GM21528 (cell line): ENCODE measurements around the gene BICRAL.
"Not testable (repeated sequence)": the region's sequence is repeated elsewhere in the genome, so short reads cannot be mapped to it uniquely, and the experiment has no call there.

ENCODE experiments used
- ATAC-seq: cut with Tn5 transposase; IDR thresholded peaks from one replicate; pipeline ENCODE4 v1.9.1; 2021; ENCODE audit warnings: mild to moderate bottlenecking, moderate library complexity; ENCODE audit not compliant: unreplicated experiment, low FRiP score

Gene BICRAL, protein sequence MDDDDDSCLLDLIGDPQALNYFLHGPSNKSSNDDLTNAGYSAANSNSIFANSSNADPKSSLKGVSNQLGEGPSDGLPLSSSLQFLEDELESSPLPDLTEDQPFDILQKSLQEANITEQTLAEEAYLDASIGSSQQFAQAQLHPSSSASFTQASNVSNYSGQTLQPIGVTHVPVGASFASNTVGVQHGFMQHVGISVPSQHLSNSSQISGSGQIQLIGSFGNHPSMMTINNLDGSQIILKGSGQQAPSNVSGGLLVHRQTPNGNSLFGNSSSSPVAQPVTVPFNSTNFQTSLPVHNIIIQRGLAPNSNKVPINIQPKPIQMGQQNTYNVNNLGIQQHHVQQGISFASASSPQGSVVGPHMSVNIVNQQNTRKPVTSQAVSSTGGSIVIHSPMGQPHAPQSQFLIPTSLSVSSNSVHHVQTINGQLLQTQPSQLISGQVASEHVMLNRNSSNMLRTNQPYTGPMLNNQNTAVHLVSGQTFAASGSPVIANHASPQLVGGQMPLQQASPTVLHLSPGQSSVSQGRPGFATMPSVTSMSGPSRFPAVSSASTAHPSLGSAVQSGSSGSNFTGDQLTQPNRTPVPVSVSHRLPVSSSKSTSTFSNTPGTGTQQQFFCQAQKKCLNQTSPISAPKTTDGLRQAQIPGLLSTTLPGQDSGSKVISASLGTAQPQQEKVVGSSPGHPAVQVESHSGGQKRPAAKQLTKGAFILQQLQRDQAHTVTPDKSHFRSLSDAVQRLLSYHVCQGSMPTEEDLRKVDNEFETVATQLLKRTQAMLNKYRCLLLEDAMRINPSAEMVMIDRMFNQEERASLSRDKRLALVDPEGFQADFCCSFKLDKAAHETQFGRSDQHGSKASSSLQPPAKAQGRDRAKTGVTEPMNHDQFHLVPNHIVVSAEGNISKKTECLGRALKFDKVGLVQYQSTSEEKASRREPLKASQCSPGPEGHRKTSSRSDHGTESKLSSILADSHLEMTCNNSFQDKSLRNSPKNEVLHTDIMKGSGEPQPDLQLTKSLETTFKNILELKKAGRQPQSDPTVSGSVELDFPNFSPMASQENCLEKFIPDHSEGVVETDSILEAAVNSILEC

DNA sequence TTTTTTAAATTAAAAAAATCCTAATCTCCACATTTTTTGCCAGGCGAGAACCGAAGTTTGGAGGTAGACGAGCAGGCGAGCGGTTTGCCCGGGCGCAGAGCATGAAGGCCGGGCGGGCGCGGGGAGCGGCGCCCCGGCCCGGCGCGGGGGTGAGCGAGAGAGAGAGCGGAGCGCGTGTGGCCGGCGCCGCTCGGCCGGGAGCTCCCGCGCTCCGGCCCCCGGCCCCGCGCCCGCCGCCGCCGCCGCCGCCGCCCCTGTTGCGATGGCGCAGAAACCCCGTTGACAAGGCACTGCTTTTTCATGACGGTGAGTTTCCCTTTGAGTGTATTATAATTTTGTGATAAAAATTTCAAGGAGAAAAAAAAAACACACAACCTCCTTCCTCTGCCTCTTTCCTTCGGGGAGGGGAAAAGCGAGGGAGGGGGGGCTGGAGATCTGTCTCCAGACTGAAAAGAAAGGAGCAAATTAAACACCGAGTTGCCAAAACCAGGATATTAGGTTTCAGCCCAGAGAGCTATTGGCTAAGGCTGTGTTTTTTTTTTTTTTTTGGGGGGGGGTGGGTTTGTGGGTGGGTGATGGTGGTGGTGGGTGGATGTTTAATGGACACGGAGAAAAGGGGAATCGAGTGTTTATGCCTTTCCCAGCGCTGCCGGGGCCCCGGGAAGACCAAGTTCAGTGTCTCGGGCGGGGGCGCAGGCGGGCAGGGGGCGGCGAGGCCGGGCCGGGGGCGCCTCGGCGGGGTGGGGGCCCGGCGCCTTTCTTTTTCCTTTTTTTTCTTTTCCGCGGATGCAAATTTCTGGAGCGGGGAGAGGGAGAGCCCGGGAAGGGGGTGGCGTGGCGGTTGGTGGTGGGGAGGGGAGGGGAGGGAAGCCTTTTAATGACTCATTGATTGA, at the start of gene BICRAL:
Gene BICRAL (plus strand): TSS at position 257 of the 893 bp plus-strand sequence. CDS start 39,971 bp downstream, outside the sequence.
- no peak for ATAC-seq

DNA sequence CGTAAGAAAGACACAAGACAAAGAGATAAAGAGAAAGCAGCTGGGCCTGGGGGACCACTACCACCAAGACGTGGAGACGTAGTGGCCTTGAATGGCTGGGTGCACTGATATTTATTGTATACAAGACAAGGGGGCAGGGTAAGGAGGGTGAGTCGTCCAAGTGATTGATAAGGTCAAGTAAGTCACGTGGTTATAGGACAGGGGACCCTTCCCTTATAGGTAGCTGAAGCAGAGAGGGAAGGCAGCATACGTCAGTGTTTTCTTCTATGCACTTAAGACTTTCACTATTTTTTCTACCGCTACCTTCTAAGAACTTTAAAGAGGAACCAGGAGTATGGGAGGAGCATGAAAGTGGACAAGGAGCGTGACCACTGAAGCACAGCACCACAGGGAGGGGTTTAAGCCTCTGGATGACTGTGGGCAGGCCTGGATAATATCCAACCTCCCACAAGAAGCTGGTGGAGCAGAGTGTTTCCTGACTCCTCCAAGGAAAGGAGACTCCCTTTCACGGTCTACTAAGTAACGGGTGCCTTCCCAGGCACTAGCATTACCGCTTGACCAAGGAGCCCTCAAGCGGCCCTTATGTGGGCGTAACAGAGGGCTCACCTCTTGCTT, 47.9 kb upstream of the BICRAL start:
- ATAC-seq, result not testable (repeated sequence)

DNA sequence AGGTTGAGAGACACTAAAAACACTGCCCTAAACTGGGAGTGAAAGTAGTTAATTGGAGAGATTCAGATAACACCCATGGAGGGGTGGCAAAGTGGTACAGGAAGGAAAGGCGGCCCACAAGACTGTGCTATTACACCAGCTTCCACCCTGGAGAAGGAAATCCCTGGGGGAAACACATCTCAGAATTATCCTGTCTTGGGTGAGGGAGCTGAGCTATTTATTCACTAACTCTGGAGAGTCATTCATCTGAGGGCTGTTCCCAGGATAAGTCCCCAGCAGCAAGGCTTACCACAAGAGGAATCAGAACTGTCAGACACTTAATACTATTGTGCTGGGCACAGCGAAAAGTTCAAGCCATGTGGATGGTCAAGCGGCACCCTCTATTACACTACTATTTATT, 45.9 kb upstream of the BICRAL start:
- no peak for ATAC-seq

DNA sequence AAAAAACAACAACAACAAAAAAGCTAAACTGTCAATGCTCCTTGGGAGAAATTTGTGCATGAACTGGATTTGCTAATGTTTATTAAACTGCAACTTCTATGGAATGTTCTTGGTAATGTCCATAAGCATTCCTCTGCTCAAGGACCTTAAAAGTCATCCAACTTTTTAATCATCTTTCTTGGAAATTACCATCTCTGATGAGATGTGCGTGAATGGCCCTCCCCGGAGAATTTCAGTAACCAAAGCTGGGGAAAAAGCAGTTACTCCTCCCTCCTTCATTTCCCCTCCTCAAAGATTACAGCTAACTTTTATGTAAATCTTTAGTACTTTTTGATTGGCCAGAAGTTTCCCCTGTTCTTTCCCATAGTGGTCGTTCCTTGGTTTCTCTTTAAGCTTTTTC, 41.1 kb upstream of the BICRAL start:
- no peak for ATAC-seq

DNA sequence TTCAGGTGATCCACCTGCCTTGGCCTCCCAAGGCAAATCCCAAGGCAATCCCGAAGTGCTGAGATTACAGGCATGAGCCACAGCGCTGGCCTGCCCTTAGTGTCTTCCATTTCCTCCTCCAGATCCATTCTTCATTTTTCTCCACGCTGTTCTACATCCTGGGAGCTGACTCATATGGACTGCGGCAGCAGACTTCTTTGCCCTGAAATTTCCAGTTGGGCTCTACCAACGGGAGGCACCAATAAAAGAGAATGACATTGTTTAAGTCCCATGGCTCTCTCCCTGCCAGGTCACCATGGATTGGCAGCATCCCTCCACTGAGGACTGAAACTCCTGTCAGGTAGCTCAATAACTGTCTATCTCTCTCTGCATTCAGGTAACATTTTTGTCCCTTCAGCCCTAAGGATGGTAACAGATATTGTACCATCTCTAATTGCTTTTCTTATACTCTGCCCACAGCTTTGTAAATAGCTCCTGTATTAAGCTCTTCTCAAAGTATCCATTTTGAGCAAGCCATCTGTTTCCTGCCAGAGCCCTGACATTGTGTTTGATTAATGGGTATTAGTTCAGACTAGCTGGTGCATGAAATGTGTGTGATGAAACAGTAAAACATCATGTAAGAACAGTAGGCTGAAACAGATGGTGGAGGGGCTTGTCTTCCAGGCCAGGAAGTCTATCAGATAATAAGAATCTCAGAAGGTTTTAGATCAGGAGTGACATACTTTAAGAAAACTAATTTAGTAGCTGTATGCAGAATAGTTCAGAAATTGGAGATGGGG, 39.5 kb upstream of the BICRAL start:
- ATAC-seq, result no peak

DNA sequence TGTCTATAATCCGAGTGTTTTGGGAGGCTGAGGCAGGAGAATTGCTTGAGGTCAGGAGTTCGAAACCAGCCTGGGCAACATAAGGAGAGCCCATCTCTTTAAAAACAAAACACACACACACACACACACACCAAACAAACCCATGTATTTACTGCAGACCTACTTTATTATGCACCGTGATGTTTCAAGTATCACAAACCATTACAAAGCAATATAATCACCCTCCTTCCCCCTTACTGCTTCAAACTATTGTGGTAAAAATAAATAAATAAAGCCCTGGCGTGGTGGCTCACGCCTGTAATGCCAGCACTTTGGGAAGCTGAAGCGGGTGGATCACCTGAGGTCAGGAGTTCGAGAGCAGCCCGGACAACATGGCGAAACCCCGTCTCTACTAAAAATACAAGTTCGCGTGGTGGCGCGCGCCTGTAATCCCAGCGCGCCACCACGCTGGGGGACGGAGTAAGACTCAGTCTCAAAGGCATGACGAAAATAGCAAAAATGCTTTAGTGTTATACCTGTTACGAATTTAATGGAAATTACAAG, 37.4 kb upstream of the BICRAL start:
- ATAC-seq, result no peak

DNA sequence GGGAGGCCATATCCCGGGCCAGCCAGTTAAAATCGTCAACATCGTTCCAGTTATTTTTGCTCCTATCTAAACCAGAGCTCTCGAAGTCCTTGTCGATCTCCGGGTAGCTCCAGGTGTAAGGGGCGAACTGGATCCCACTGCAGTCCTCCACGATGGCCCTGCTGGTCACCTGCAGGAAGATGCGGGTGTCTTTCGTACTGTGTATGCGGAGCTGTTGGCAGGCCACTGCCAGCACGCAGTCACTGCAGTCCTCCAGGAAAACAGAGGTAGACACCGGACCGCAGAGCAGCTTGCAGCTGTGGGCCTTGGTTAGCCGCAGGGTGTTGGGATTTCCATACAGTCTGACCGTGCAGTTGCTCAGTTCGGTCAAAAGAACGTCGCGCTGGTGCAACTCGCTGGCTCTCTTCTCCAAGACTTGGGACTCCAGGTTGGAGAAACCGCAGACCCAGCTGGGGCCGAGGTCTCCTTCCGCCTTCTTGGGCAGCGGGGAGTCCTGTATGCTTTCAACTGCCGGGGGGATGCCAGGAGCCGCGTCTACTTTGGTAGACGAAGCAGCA, 36.7 kb upstream of the BICRAL start:
- ATAC-seq, result no peak

DNA sequence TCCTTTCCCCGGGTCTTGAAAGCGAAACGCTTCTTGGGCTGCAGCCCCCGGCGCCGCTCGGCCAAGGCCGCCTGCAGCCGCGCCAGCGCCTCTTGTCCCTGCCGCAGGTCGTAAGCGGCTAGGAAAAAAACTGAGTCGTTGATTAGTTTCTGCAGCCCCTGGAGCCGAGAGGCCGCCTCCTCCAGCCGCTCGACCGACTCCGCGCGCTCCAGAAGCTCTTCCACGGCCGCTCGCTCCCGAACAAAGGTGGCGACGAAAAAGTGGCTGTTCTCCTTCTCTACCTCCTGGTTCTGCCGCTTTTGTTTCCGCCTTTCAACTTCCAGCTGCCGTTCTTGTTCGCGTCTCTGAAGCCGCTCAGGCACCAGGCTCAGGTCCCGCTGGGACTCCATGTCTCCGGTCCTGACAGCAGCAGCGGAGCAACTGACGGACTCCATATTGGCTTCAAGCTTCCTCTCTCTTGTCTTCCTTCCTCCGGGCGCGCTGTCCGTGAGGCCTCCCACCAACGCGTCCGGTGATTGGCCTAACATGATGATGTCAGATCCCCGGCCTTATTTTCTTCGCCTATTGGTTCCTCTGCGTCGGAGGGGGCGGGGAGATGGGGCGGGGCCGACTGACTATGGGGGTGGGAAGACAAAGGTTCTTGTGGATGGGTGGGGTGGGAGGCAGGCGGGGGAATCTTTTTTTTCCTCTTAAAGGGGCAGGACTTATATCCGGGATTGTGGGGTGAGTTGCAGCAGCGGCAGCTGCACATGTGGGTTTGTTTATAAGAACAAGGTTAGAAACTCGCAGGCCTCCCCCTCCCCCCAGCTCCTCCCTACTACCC, 36.0 kb upstream of the BICRAL start, which contains the start of gene TBCC:
Gene TBCC (minus strand): TSS at position 464 of the 823 bp plus-strand sequence. CDS start 30 bp downstream, at position 434.
- peak; percentile 71 for ATAC-seq

DNA sequence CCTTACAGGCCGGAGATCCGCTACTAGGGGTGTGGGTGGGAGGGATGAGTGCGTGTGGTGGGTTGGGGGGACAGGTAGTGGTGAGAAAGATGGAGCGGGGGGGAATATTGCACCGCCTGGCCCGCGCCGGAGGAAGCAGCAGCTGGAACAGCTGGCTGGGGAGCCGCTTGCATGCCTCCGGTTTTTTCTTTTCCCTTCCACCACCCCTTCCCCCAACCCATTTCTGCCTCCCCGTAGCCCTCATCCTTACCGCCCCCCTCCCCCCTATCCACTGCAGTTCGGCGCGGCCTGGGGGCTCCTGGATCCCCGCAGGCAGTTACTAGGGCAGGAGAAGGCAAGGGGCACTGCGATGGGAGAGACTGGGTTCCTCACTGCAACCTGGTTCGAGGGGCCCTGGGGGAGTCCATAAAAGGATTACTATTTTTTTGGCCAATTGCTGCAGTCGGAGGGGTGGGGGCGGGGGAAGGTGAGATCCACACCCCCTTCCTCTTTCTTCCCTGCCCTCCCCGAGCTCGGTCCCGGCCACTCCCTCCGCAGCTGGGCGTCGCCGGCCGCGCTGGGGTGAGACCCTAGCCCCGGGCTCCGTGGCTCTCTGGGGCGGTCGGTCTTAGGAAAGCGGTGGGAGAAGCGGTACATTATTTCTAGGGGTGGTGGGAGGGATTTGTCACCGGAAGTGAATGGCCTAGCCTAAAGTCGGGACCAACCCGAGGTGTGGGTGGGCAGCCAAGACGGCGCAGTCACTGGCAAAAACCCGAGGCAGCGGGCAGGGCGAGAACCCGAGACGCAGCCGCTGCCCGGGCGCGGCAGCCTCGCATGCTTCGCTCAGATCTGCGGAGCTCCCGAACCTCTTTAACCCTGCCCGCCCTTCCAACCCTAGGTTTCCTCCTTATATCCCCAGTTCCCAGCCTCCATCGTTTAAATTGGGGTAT, 35.1 kb upstream of the BICRAL start:
- ATAC-seq, result peak; percentile 52

DNA sequence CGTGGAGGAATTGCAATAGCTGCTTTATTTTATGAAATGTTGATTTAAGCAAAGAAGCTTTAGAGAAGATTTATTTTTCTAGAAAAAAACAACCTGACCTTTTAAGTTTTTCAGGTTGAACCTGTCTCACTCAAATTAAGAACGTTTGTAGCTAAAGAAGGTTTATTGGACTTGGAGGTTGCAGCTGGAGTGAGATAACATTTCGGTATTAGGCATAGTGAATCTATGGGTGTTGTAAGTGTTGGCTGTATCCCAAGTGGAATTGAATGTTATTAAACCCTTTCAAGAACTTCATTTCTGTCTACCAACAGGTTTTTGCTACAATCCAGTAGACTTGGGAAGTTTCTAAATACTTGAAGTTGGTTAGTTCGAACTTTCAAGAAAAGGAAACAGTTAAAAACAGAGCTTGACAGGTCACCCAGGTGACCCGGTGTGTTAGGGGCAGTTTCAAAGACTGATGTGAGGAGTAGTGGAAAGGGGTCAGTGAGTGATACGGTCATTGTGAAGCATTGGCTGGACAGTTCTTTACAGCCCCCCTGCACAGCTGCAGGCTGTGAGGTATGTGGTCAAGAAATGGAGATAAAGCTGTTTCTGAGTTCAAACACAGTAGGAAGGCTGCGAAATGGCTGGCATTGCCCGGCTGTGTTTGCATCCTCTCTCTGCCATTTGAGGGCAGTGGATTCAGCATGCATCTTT, 33.5 kb upstream of the BICRAL start:
- no peak for ATAC-seq

DNA sequence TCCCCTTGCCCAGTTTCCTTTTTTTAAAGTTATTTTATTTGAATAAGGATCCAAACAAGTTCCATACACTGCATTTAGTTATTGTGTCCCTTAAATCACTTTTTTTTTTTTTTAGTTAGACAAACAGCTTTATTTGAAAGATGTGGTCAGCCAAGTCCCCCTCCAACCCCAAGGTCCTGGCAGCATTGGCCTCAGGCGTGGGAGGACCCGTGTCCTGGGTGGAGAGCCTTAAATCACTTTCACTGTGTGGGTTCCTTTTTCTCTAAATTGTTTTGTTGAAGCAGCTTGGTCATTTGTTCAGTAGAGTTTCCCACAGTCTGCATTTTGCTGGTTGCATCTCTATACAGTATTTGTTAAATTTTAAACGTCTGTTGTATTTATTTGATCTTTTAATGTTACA, 30.8 kb upstream of the BICRAL start:
- ATAC-seq, result no peak

DNA sequence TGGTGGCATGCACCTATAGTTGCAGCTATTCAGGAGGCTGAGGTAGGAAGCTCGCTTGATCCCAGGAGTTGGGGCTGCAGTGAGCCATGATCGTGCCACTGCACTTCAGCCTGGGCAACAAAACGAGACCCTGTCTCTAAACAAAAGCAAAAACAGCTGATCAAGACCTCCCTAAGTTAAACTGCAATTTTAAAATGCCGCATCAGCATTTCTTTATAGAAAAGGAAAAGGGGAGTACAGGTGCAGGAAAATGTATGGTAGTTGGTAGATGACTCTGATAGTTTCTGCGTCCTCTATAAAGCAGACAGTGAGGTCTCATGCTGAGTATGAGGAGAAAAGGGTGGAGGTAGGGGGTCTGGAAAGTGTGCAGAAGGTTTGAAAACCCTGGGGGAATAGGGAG, 27.1 kb upstream of the BICRAL start:
- no peak for ATAC-seq

DNA sequence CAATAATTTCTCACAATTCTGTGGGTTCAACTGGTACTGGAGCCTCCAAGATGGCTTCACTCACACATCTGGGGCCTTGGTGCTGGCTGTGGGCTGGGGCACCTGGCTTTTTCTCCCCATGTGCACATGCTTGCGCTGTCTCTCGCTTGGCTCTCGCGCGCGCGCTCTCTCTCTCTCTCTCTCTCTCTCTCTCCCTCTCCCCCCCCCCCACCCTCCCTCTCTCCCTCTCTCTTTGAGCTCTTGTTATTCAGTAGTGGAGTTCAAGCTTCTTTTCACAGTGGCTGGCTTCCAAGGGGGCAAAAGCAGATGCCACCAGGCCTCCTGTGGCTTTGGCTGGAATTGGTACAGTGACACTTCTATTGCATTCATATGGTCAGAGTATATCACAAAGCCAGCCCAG, 25.1 kb upstream of the BICRAL start:
- no peak for ATAC-seq

DNA sequence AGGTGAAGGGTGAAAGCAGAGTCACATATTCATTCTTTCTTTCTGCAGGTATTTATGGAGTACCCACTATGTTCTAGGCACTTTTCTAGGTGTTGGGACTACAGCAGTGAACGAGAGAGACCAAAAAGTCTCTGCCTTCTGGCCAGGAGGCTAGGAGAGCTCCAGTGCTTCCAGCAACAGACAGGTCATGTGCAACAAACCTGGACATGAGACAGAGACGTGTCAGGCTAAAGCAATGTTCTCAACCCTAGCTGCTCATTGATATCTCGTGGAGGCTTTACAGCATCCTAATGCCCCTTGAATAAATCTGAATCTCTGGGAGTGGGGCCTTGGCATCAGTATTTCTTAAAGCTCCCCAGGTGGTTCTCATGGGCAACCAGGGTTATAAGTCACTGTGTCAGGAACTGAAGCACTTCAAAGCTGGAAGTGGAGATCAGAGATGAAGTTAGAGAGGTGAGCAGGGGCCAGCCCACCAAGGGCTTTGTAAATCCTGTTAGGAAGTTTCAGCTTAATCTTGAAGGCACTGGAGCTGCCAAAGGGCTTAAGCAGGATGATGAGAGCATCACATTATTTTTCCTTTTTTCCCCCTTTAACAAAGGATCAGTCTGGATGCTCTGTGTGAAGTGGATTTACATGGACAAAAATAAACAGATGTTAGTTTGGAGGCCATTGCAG, 23.0 kb upstream of the BICRAL start:
- no peak for ATAC-seq
